Measurements from ENCODE around the gene AP4S1. TPM values are rescaled to one million over a fixed set of nuclear protein-coding genes. Genes with fewer than 3 reads are reported as not detected.
"Not testable (repeated sequence)": the region's sequence is repeated elsewhere in the genome, so short reads cannot be mapped to it uniquely, and the experiment has no call there.

AP4S1 gene
- total RNA-seq, 1 donor from 2014 or later: 24.4 TPM

DNA sequence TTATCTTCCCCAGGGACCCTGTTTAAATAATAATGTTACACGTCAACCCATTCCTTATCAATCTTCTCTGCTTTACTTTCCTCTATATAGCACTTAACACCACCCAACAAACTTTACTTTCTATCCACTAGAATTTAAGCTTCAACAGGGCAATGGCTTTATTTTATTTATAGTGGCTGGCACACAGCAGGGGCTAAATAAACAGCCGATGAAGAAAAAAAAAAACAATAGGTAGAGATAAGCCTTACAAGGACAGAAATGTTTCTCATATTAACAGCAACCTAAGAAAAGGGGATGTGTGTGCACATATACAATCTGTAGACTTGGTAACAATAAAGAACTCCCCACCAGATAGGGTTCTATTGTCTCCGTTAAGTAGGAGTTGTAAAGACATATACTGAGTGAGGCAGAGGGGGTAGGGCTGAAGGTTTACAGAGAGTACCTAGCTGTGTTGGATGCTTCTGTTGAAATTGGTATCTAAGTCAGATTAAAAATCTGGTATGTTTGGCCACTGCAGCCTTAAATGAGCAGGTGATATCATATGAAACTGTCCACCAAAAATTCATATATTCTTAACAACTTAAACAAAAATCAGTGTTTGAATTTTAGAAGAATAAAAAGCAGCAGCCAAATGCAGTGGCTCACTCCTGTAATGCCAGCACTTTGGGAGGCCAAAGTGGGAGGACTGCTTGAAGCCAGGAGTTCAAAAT lies 24.7 kb upstream of the AP4S1 start:
- DNase-seq (ENCODE audit: low spot score): no peak
- H3K4me2 ChIP-seq: peak overlapping the region; percentile 17
- H3K4me1 ChIP-seq: peaks cover 29% of the 10 kb centered on the region
- peaks cover 11% of the 10 kb centered on the region for H3K36me3 ChIP-seq
- H3K9ac ChIP-seq: no peak overlapping the region
- no peaks in the 10 kb centered on the region for H3K27me3 ChIP-seq
- H4K20me1 ChIP-seq (ENCODE audit: low read depth): peaks cover 75% of the 10 kb centered on the region
- H3F3A ChIP-seq (ENCODE audit: low read depth): peaks cover 41% of the 10 kb centered on the region
- TF ChIP-seq EZH2 (IDR thresholded peaks at IDR 0.05): no peak
- TF ChIP-seq EZH2phosphoT487 (IDR thresholded peaks at IDR 0.05): no peak
- TF ChIP-seq, protein P1, sequence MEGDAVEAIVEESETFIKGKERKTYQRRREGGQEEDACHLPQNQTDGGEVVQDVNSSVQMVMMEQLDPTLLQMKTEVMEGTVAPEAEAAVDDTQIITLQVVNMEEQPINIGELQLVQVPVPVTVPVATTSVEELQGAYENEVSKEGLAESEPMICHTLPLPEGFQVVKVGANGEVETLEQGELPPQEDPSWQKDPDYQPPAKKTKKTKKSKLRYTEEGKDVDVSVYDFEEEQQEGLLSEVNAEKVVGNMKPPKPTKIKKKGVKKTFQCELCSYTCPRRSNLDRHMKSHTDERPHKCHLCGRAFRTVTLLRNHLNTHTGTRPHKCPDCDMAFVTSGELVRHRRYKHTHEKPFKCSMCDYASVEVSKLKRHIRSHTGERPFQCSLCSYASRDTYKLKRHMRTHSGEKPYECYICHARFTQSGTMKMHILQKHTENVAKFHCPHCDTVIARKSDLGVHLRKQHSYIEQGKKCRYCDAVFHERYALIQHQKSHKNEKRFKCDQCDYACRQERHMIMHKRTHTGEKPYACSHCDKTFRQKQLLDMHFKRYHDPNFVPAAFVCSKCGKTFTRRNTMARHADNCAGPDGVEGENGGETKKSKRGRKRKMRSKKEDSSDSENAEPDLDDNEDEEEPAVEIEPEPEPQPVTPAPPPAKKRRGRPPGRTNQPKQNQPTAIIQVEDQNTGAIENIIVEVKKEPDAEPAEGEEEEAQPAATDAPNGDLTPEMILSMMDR (IDR thresholded peaks at IDR 0.05): no peak
- H2AFZ ChIP-seq (replicated peaks): no peak overlapping the region
- Mint-ChIP-seq H3K4me1 (peaks cover 15% of the 10 kb centered on the region), H3K9me3 (peaks cover 48% of the 10 kb centered on the region), H3K27me3 (ENCODE audit: insufficient read depth, low read depth) (peaks cover 2% of the 10 kb centered on the region), H3K4me3 (no peak overlapping the region), H3K36me3 (peaks cover 62% of the 10 kb centered on the region), H3K27ac (no peak overlapping the region)
- no peak overlapping the region for H3K4me3 ChIP-seq
- H3K27ac ChIP-seq: no peak overlapping the region
- H3K79me2 ChIP-seq (ENCODE audit: low read depth): peaks cover 100% of the 10 kb centered on the region
- H3K9me3 ChIP-seq (ENCODE audit: low read depth): peaks cover 20% of the 10 kb centered on the region

DNA sequence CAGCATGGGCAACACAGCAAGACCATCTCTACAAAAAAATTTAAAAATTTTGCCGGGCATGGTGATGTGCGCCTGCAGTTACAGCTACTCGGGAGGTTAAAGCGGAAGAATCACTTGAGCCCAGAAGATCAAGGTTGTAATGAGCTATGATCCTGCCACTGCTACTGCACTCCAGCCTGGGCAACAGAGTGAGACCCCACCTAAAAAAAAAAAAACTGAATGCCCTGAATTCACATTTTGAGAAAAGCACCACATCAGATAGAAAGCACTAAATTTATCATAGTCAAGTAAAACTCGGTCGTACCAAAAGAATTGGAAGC lies 24.1 kb upstream of the AP4S1 start:
- no peak overlapping the region for H3K27ac Mint-ChIP-seq
- peaks cover 2% of the 10 kb centered on the region for H3K27me3 Mint-ChIP-seq (ENCODE audit: insufficient read depth, low read depth)
- H3K4me3 ChIP-seq: no peak overlapping the region
- no peak overlapping the region for H3K4me3 Mint-ChIP-seq
- TF ChIP-seq EZH2phosphoT487 (IDR thresholded peaks at IDR 0.05) (no peak), EZH2 (IDR thresholded peaks at IDR 0.05) (no peak)
- TF ChIP-seq, protein P1 (IDR thresholded peaks at IDR 0.05): no peak
- peaks cover 11% of the 10 kb centered on the region for H3K4me1 Mint-ChIP-seq
- peaks cover 20% of the 10 kb centered on the region for H3K9me3 ChIP-seq (ENCODE audit: low read depth)
- H3K9me3 Mint-ChIP-seq: peaks cover 48% of the 10 kb centered on the region
- peaks cover 62% of the 10 kb centered on the region for H3K36me3 Mint-ChIP-seq
- H3K79me2 ChIP-seq (ENCODE audit: low read depth): peaks cover 100% of the 10 kb centered on the region
- peak overlapping the region; percentile 17 for H3K4me2 ChIP-seq
- DNase-seq (ENCODE audit: low spot score): no peak
- no peak overlapping the region for H3K27ac ChIP-seq
- peaks cover 36% of the 10 kb centered on the region for H3F3A ChIP-seq (ENCODE audit: low read depth)
- H3K36me3 ChIP-seq: peaks cover 11% of the 10 kb centered on the region
- no peaks in the 10 kb centered on the region for H3K27me3 ChIP-seq
- no peak overlapping the region for H3K9ac ChIP-seq
- peaks cover 75% of the 10 kb centered on the region for H4K20me1 ChIP-seq (ENCODE audit: low read depth)
- H2AFZ ChIP-seq (replicated peaks): no peak overlapping the region
- H3K4me1 ChIP-seq: peaks cover 23% of the 10 kb centered on the region

DNA sequence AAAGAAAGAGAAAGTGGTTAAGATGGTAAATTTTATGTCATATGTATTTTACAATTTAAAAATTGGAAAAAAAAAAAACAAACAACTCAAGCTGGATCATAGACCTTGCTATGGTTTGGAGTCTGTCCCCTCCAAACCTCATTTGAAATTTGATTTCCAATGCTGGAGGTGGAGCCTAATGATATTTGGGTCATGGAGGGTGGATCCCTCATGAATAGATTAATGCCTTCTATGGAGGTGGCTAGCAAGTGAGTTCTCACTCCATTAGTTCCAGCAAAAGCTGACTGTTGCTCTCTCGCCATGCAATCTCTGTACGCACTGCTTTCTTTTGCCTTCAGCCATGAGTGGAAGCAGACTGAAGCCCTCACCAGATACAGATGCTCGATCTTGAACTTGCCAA lies 22.2 kb upstream of the AP4S1 start:
- peaks cover 55% of the 10 kb centered on the region for H3K36me3 Mint-ChIP-seq
- H3K36me3 ChIP-seq: peaks cover 8% of the 10 kb centered on the region

DNA sequence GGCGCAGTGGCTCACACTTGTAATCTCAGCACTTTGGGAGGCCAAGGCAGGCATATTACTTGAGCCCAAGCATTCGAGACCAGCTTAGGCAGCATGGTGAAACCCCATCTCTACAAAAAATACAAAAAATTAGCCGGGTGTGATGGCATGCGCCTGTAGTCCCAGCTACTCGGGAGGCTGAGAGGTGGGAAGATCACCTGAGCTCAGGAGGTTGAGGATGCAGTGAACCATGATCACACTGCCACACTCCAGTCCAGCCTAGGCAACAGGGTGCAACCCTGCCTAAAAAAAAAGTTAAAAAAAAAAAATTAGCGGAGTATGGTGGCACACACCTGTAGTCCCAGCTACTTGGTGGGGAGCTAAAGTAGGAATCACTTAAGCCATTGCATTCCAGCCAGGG lies 21.4 kb upstream of the AP4S1 start:
- H3K36me3 ChIP-seq; H3K9ac ChIP-seq; H3K4me1 Mint-ChIP-seq; H3K4me3 ChIP-seq; DNase-seq (ENCODE audit: low spot score); H3K27me3 ChIP-seq; H3K27ac ChIP-seq; H3K4me2 ChIP-seq; H3K27ac Mint-ChIP-seq; H3K4me3 Mint-ChIP-seq; H2AFZ ChIP-seq (replicated peaks); H3K9me3 ChIP-seq (ENCODE audit: low read depth); H3K27me3 Mint-ChIP-seq (ENCODE audit: insufficient read depth, low read depth): not testable (repeated sequence)
- H3F3A ChIP-seq (ENCODE audit: low read depth): peaks cover 14% of the 10 kb centered on the region
- H3K9me3 Mint-ChIP-seq: peaks cover 32% of the 10 kb centered on the region
- H3K79me2 ChIP-seq (ENCODE audit: low read depth): peaks cover 100% of the 10 kb centered on the region
- peaks cover 75% of the 10 kb centered on the region for H4K20me1 ChIP-seq (ENCODE audit: low read depth)
- peaks cover 13% of the 10 kb centered on the region for H3K4me1 ChIP-seq
- peaks cover 50% of the 10 kb centered on the region for H3K36me3 Mint-ChIP-seq

More for the DNA sequence above, 22.2 kb upstream of the AP4S1 start:
- Histone ChIP-seq H3K4me2 (no peak overlapping the region), H3K79me2 (ENCODE audit: low read depth) (peaks cover 100% of the 10 kb centered on the region), H3K4me3 (no peak overlapping the region), H3K4me1 (peaks cover 13% of the 10 kb centered on the region), H3K9me3 (ENCODE audit: low read depth) (peaks cover 16% of the 10 kb centered on the region), H3K9ac (no peak overlapping the region), H3F3A (ENCODE audit: low read depth) (peaks cover 22% of the 10 kb centered on the region), H2AFZ (replicated peaks) (no peak overlapping the region), H4K20me1 (ENCODE audit: low read depth) (peaks cover 71% of the 10 kb centered on the region), H3K27me3 (no peaks in the 10 kb centered on the region), H3K27ac (no peak overlapping the region)
- Mint-ChIP-seq H3K9me3 (peaks cover 39% of the 10 kb centered on the region), H3K4me1 (no peaks in the 10 kb centered on the region), H3K27me3 (ENCODE audit: insufficient read depth, low read depth) (peaks cover 2% of the 10 kb centered on the region), H3K4me3 (no peak overlapping the region), H3K27ac (no peak overlapping the region)
- TF ChIP-seq EZH2phosphoT487 (IDR thresholded peaks at IDR 0.05) (no peak), EZH2 (IDR thresholded peaks at IDR 0.05) (no peak)
- TF ChIP-seq, protein P1 (IDR thresholded peaks at IDR 0.05): no peak
- DNase-seq (ENCODE audit: low spot score): no peak
